ENCODE data around the gene TMEM187.

DNA sequence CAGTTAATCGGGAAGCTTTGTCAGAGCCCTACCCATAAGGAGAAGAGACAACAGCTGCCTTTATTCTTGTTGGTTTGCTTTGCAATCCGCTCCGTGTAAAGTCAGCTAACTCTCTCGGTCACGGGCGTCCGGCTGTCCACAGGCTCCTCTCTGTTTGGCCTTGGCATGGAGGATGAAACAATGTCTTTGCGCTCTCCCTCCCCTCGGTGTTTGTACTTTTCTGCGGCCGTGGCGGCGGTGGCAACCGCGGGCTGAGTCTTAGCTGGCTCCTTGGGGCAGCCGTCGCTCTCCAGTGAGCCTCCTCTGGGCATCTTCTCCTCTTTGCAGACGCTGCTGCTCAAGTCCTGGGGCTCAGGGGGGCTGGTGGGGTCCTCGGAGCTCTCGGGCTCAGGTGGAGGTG lies 57.7 kb downstream of the TMEM187 start:
- TF ChIP-seq, protein P1, sequence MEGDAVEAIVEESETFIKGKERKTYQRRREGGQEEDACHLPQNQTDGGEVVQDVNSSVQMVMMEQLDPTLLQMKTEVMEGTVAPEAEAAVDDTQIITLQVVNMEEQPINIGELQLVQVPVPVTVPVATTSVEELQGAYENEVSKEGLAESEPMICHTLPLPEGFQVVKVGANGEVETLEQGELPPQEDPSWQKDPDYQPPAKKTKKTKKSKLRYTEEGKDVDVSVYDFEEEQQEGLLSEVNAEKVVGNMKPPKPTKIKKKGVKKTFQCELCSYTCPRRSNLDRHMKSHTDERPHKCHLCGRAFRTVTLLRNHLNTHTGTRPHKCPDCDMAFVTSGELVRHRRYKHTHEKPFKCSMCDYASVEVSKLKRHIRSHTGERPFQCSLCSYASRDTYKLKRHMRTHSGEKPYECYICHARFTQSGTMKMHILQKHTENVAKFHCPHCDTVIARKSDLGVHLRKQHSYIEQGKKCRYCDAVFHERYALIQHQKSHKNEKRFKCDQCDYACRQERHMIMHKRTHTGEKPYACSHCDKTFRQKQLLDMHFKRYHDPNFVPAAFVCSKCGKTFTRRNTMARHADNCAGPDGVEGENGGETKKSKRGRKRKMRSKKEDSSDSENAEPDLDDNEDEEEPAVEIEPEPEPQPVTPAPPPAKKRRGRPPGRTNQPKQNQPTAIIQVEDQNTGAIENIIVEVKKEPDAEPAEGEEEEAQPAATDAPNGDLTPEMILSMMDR (IDR thresholded peaks at IDR 0.05), result no peak
- TF ChIP-seq EP300 (IDR thresholded peaks at IDR 0.05) (no peak), POLR2A (IDR thresholded peaks at IDR 0.05) (no peak), POLR2AphosphoS5 (IDR thresholded peaks at IDR 0.05) (no peak)

Data from sigmoid colon (tissue), 4 donors.